K562 (cell line): ENCODE data around the gene REC8. TPM values are rescaled to one million over a fixed set of nuclear protein-coding genes. Genes with fewer than 3 reads are reported as not detected.
A peak's percentile ranks its signal among the peaks of the same experiment; 100 is the strongest.

Source experiments
- CREM ChIP-seq: IDR thresholded peaks from 2 replicates; pipeline ENCODE4 v1.6.1; 2014; ENCODE audit warnings: antibody characterized with exemption, low read depth
- FOXA1 ChIP-seq: fragments of 450-650 bp; IDR thresholded peaks from 2 replicates; pipeline ENCODE4 v1.6.1; 2016; ENCODE audit warnings: mild to moderate bottlenecking, borderline replicate concordance
- KDM1A ChIP-seq, 2 experiments: fragments of 450-650 bp; IDR thresholded peaks; 2 replicates each; pipeline ENCODE4 v1.6.1; 2016; ENCODE audit warnings: mild to moderate bottlenecking in 2 of 2
- MBD2 ChIP-seq: sonication (generic); IDR thresholded peaks from 2 replicates; pipeline ENCODE4 v1.6.1; 2016; ENCODE audit warnings: low read depth, borderline replicate concordance
- NUFIP1 ChIP-seq: fragments of 450-650 bp; IDR thresholded peaks from 2 replicates; pipeline ENCODE4 v1.6.1; 2018; ENCODE audit not compliant: partially characterized antibody
- ZKSCAN1 ChIP-seq: fragments of 150-350 bp; IDR thresholded peaks from 2 replicates; pipeline ENCODE4 v1.6.1; 2016; ENCODE audit warnings: low read depth, low read length
- ZNF197 ChIP-seq: fragments of 200-800 bp; sonication (Bioruptor generic); IDR thresholded peaks from 2 replicates; pipeline ENCODE4 v1.6.1; 2016; ENCODE audit warnings: low read depth, missing genetic modification characterization, missing compliant biosample characterization
- ZNF41 ChIP-seq: fragments of 250-450 bp; sonication (Bioruptor Pico); conservative IDR thresholded peaks from 2 replicates; pipeline ENCODE4 v1.4.0; 2020; ENCODE audit warnings: mild to moderate bottlenecking
- ZNF707 ChIP-seq: fragments of 250-450 bp; sonication (Bioruptor Pico); conservative IDR thresholded peaks from 2 replicates; pipeline ENCODE4 v1.8.0; 2022; ENCODE audit warnings: inconsistent platforms, mild to moderate bottlenecking, moderate library complexity
- polyA plus RNA-seq, 8 experiments: library from polyadenylated mRNA; depleted of rRNA in 4 of 8; stranded (reverse) in 5 of 8; unstranded in 3 of 8; fragments of >200 nt; fragmentation: Nextera tagmentation in 2 of 8; fragmentation: Illumina TruSeq in 1 of 8; extraction: Ambion mirVana in 2 of 8; extraction: Trizol in 1 of 8; gene quantifications; 2 replicates each; pipeline versions ENCODE4 v1.2.1 to v1.2.3, GENCODE V29; 2011 to 2014; ENCODE audit warnings: inconsistent platforms in 1 of 8, missing spikeins in 1 of 8
- total RNA-seq, 7 experiments: library from RNA; depleted of rRNA in 6 of 7; stranded (reverse); fragments of >200 nt in 6 of 7; fragmentation: Illumina TruSeq in 2 of 7; extraction: Trizol in 2 of 7; gene quantifications; 2 replicates each; pipeline versions ENCODE4 v1.2.1 to v1.2.3, GENCODE V29; 2011 to 2021; ENCODE audit warnings: low replicate concordance in 1 of 7
- TF ChIP-seq, protein P1 (sequence below): sonication (generic); formaldehyde crosslinking; IDR thresholded peaks from 2 replicates; pipeline ENCODE4 v1.8.1; 2023; ENCODE audit warnings: mild to moderate bottlenecking, missing genetic modification reagents
- TF ChIP-seq, protein P2 (sequence below): sonication (generic); formaldehyde crosslinking; IDR thresholded peaks from 2 replicates; pipeline ENCODE4 v1.8.0; 2023; ENCODE audit warnings: mild to moderate bottlenecking, missing genetic modification reagents
- TF ChIP-seq, protein P3 (sequence below): fragments of 450-650 bp; conservative IDR thresholded peaks from 2 replicates; pipeline ENCODE4 v1.6.1; 2016; ENCODE audit warnings: missing genetic modification characterization, low read depth, mild to moderate bottlenecking, control low read depth, missing compliant biosample characterization
- TF ChIP-seq, protein P4 (sequence below), 2 experiments: IDR thresholded peaks in 1 of 2; conservative IDR thresholded peaks in 1 of 2; 2 replicates each; pipeline ENCODE4 v1.6.1; 2016; ENCODE audit warnings: low read depth in 2 of 2, mild to moderate bottlenecking in 1 of 2, missing compliant biosample characterization in 1 of 2, missing genetic modification characterization in 1 of 2, moderate library complexity in 1 of 2
- TF ChIP-seq, protein P5 (sequence below): fragments of 250-450 bp; sonication (Bioruptor Pico); IDR thresholded peaks from 2 replicates; pipeline ENCODE4 v1.4.0; 2020; ENCODE audit warnings: mild to moderate bottlenecking
- TF ChIP-seq, protein P6 (sequence below), 2 experiments: fragments of 450-650 bp; conservative IDR thresholded peaks; 2 replicates each; pipeline ENCODE4 v1.6.1; 2017; ENCODE audit warnings: mild to moderate bottlenecking in 2 of 2, moderate library complexity in 2 of 2

Gene REC8
- total and polyA plus RNA-seq, 9 of the 15 experiments (the other 6 are each of a cell fraction or from before 2014, with no cell fraction given) = 0.11 to 2.5 (median 0.85) TPM

DNA sequence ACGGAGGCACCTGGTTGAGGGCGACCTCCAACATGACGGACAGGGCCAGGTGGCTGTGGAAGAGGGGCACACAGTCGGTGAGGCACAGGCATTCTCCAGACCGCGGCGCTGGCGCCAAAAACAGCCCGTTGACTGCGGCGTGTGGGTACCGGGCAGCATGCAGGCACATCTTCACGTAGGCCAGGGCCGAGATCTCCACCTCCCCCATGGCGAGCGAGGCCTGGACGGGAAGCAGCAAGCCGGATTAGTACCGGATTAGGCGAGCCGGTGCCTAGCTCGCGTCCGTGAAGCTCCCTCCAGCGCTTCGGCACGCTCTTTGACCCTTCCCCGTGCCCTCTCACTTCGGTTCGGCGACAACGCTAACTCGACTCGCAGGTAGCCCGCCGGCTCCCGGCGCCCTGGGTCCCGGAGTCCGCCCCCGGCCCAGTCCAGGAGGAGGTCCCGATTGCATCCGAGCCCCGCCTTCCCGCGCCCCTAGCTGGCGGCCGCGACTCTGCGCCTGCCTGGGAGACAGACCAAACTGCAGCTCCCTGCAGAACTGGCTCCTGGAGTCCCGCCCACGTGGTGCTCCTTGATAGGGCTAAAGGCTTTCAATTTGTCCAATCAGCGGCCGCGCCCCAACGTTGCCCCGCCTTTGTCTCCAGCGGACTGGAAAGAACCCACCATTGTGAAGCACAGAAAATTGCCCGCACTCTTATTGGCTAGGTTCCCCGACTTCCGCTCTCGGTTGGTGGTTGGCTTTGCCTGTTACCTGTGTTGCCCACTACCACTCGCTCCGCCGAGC, 30.6 kb upstream of the REC8 start, which contains the start of gene EMC9 (continued):
- TF ChIP-seq, protein P1, sequence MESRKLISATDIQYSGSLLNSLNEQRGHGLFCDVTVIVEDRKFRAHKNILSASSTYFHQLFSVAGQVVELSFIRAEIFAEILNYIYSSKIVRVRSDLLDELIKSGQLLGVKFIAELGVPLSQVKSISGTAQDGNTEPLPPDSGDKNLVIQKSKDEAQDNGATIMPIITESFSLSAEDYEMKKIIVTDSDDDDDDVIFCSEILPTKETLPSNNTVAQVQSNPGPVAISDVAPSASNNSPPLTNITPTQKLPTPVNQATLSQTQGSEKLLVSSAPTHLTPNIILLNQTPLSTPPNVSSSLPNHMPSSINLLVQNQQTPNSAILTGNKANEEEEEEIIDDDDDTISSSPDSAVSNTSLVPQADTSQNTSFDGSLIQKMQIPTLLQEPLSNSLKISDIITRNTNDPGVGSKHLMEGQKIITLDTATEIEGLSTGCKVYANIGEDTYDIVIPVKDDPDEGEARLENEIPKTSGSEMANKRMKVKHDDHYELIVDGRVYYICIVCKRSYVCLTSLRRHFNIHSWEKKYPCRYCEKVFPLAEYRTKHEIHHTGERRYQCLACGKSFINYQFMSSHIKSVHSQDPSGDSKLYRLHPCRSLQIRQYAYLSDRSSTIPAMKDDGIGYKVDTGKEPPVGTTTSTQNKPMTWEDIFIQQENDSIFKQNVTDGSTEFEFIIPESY (CRISPR knock-in tag) = no peak
- TF ChIP-seq ZKSCAN1 (no peak), FOXA1 (no peak), KDM1A (IDR thresholded peaks at IDR 0.05) (peak; percentile 34 to 73; a peak in 2 of 4 replicates), ZNF41 (CRISPR knock-in tag) (no peak), ZNF707 (no peak), ZNF197 (CRISPR knock-in tag) (no peak), MBD2 (peak; percentile 81; the same call in 1 of the 2 replicates), CREM (peak; percentile 61; the same call in 1 of the 2 replicates), NUFIP1 (no peak)
- TF ChIP-seq, protein P2, sequence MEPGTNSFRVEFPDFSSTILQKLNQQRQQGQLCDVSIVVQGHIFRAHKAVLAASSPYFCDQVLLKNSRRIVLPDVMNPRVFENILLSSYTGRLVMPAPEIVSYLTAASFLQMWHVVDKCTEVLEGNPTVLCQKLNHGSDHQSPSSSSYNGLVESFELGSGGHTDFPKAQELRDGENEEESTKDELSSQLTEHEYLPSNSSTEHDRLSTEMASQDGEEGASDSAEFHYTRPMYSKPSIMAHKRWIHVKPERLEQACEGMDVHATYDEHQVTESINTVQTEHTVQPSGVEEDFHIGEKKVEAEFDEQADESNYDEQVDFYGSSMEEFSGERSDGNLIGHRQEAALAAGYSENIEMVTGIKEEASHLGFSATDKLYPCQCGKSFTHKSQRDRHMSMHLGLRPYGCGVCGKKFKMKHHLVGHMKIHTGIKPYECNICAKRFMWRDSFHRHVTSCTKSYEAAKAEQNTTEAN = no peak
- TF ChIP-seq, protein P3, sequence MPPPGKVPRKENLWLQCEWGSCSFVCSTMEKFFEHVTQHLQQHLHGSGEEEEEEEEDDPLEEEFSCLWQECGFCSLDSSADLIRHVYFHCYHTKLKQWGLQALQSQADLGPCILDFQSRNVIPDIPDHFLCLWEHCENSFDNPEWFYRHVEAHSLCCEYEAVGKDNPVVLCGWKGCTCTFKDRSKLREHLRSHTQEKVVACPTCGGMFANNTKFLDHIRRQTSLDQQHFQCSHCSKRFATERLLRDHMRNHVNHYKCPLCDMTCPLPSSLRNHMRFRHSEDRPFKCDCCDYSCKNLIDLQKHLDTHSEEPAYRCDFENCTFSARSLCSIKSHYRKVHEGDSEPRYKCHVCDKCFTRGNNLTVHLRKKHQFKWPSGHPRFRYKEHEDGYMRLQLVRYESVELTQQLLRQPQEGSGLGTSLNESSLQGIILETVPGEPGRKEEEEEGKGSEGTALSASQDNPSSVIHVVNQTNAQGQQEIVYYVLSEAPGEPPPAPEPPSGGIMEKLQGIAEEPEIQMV (tag) = peak; percentile 99
- TF ChIP-seq, protein P4, sequence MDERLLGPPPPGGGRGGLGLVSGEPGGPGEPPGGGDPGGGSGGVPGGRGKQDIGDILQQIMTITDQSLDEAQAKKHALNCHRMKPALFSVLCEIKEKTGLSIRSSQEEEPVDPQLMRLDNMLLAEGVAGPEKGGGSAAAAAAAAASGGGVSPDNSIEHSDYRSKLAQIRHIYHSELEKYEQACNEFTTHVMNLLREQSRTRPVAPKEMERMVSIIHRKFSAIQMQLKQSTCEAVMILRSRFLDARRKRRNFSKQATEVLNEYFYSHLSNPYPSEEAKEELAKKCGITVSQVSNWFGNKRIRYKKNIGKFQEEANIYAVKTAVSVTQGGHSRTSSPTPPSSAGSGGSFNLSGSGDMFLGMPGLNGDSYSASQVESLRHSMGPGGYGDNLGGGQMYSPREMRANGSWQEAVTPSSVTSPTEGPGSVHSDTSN (CRISPR knock-in tag; IDR thresholded peaks at IDR 0.05; ENCODE audit: low read depth) = no peak
- TF ChIP-seq, protein P4 (tag; conservative IDR thresholded peaks at IDR 0.05; ENCODE audit: low read depth) = no peak
- TF ChIP-seq, protein P5, sequence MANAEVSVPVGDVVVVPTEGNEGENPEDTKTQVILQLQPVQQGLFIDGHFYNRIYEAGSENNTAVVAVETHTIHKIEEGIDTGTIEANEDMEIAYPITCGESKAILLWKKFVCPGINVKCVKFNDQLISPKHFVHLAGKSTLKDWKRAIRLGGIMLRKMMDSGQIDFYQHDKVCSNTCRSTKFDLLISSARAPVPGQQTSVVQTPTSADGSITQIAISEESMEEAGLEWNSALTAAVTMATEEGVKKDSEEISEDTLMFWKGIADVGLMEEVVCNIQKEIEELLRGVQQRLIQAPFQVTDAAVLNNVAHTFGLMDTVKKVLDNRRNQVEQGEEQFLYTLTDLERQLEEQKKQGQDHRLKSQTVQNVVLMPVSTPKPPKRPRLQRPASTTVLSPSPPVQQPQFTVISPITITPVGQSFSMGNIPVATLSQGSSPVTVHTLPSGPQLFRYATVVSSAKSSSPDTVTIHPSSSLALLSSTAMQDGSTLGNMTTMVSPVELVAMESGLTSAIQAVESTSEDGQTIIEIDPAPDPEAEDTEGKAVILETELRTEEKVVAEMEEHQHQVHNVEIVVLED (CRISPR knock-in tag) = no peak
- TF ChIP-seq, protein P6, sequence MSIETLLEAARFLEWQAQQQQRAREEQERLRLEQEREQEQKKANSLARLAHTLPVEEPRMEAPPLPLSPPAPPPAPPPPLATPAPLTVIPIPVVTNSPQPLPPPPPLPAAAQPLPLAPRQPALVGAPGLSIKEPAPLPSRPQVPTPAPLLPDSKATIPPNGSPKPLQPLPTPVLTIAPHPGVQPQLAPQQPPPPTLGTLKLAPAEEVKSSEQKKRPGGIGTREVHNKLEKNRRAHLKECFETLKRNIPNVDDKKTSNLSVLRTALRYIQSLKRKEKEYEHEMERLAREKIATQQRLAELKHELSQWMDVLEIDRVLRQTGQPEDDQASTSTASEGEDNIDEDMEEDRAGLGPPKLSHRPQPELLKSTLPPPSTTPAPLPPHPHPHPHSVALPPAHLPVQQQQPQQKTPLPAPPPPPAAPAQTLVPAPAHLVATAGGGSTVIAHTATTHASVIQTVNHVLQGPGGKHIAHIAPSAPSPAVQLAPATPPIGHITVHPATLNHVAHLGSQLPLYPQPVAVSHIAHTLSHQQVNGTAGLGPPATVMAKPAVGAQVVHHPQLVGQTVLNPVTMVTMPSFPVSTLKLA (conservative IDR thresholded peaks at IDR 0.05) = peak; percentile 83 to 86
